Keratinocyte (primary cell): Measurements from ENCODE around the gene MYMX. TPM values are rescaled to one million over a fixed set of nuclear protein-coding genes. Genes with fewer than 3 reads are reported as not detected.
"Not testable (repeated sequence)": the region's sequence is repeated elsewhere in the genome, so short reads cannot be mapped to it uniquely, and the experiment has no call there.

ENCODE experiments used
- DNase-seq: peaks from one replicate; pipeline ENCODE4 v3.0.0-alpha.2; 2011; ENCODE audit warnings: low read depth, missing footprints, low spot score
- FAIRE-seq: peaks from 2 replicates; lab custom pipeline; 2011; peaks lifted over from hg19 to GRCh38; lab: Jason Lieb, UNC
- H2AFZ ChIP-seq: 2 replicates; pipeline ENCODE4 v1.6.0; 2012; ENCODE audit warnings: low read length, control low read depth, inconsistent platforms; ENCODE audit not compliant: control insufficient read depth
- H3K27ac ChIP-seq: 2 replicates; pipeline ENCODE4 v1.5.1; 2011; ENCODE audit warnings: low read length; ENCODE audit not compliant: control insufficient read depth, insufficient read depth
- H3K27me3 ChIP-seq: 3 replicates; pipeline ENCODE4 v1.6.0; 2011; ENCODE audit warnings: low read length; ENCODE audit not compliant: control insufficient read depth, insufficient read depth; ENCODE audit errors: extremely low read depth
- H3K36me3 ChIP-seq, 2 experiments: 2 replicates in 1 of 2; 3 replicates in 1 of 2; pipeline ENCODE4 v1.5.1; 2011; ENCODE audit warnings: low read length in 2 of 2, mild to moderate bottlenecking in 1 of 2; ENCODE audit not compliant: control insufficient read depth in 2 of 2, insufficient read depth in 2 of 2; ENCODE audit errors: extremely low read depth in 1 of 2
- H3K4me1 ChIP-seq: 3 replicates; pipeline ENCODE4 v1.5.1; 2011; ENCODE audit warnings: low read length; ENCODE audit not compliant: control insufficient read depth, insufficient read depth; ENCODE audit errors: extremely low read depth
- H3K4me2 ChIP-seq: 3 replicates; pipeline ENCODE4 v1.6.0; 2011; ENCODE audit warnings: low read depth, low read length; ENCODE audit not compliant: control insufficient read depth, insufficient read depth; ENCODE audit errors: extremely low read depth
- H3K4me3 ChIP-seq, 3 experiments: fragments of 200-600 bp in 1 of 3; sonication (generic) in 1 of 3; 2 replicates in 2 of 3; 3 replicates in 1 of 3; pipeline ENCODE4 v1.5.1; 2011 to 2016; ENCODE audit warnings: low read length in 3 of 3, mild to moderate bottlenecking in 3 of 3, control low read depth in 2 of 3, inconsistent platforms in 1 of 3, low read depth in 1 of 3, mixed read lengths in 1 of 3, mixed run types in 1 of 3, moderate library complexity in 1 of 3; ENCODE audit not compliant: control insufficient read depth in 2 of 3, insufficient read depth in 2 of 3; ENCODE audit errors: extremely low read depth in 1 of 3
- H3K79me2 ChIP-seq: 2 replicates; pipeline ENCODE4 v1.6.0; 2012; ENCODE audit warnings: low read length; ENCODE audit not compliant: control insufficient read depth, insufficient read depth
- H3K9ac ChIP-seq: 3 replicates; pipeline ENCODE4 v1.6.0; 2011; ENCODE audit warnings: low read length; ENCODE audit not compliant: control insufficient read depth, insufficient read depth; ENCODE audit errors: extremely low read depth
- H3K9me1 ChIP-seq: 3 replicates; pipeline ENCODE4 v1.6.0; 2011; ENCODE audit warnings: low read length; ENCODE audit not compliant: control insufficient read depth, insufficient read depth; ENCODE audit errors: extremely low read depth
- H3K9me3 ChIP-seq: 2 replicates; pipeline ENCODE4 v1.5.1; 2012; ENCODE audit warnings: low read depth, low read length; ENCODE audit not compliant: control insufficient read depth
- H4K20me1 ChIP-seq: 3 replicates; pipeline ENCODE4 v1.6.0; 2011; ENCODE audit warnings: low read length; ENCODE audit not compliant: control insufficient read depth, insufficient read depth; ENCODE audit errors: extremely low read depth
- CTCF ChIP-seq, 3 experiments: IDR thresholded peaks in 1 of 3; conservative IDR thresholded peaks in 1 of 3; optimal IDR thresholded peaks in 1 of 3; 2 replicates in 2 of 3; 3 replicates in 1 of 3; pipeline versions ENCODE3 to v1.5.1; 2011; ENCODE audit warnings: low read length in 3 of 3, mild to moderate bottlenecking in 3 of 3, moderate library complexity in 2 of 3, control low read depth in 1 of 3, inconsistent platforms in 1 of 3; ENCODE audit not compliant: insufficient read depth in 2 of 3; ENCODE audit errors: extremely low read depth in 1 of 3
- EZH2 ChIP-seq: IDR thresholded peaks from one replicate; pipeline ENCODE4 v1.6.1; 2012; ENCODE audit warnings: inconsistent platforms, mild to moderate bottlenecking, low read length, moderate library complexity
- dilution Hi-C: fragments of 300-500 bp; cut with MboI; formaldehyde crosslinking; loops from one replicate; pipeline ENCODE4 v1.7.0; 2020; ENCODE audit warnings: low sequenced_read_pairs; ENCODE audit not compliant: extremely low pct_ligation_motif_present
- polyA plus RNA-seq, 5 experiments: library from polyadenylated mRNA; depleted of rRNA in 3 of 5; stranded (reverse) in 3 of 5; stranded (forward) in 1 of 5; unstranded in 1 of 5; fragments of >200 nt; gene quantifications; 1 replicate in 1 of 5; 2 replicates in 3 of 5; 3 replicates in 1 of 5; pipeline versions ENCODE4 v1.2.1 to v1.2.3, GENCODE V29; 2011 to 2012; ENCODE audit warnings: missing spikeins in 2 of 5, low read depth in 1 of 5, low replicate concordance in 1 of 5

Gene MYMX
- polyA plus RNA-seq, 1 donor (not counting 4 experiments of a cell fraction or from before 2014, with no cell fraction given): 0.09 TPM

- no peaks in the 10 kb centered on the region for H3K27me3 ChIP-seq
- dilution Hi-C loops: no loop called here
- H4K20me1 ChIP-seq: no peaks in the 10 kb centered on the region
- H3K4me3 ChIP-seq: no peak overlapping the region
- no peaks in the 10 kb centered on the region for H3K9me1 ChIP-seq
- no peak overlapping the region for H3K4me2 ChIP-seq
- peaks cover 12% of the 10 kb centered on the region for H3K4me1 ChIP-seq
- TF ChIP-seq CTCF (optimal IDR thresholded peaks at IDR 0.05 in 1 of 3, IDR thresholded peaks at IDR 0.05 in 1 of 3, conservative IDR thresholded peaks at IDR 0.05 in 1 of 3; ENCODE audit: extremely low read depth in 1 of 3, insufficient read depth in 2 of 3, low read length in 3 of 3) (no peak), EZH2 (no peak)
- no peak overlapping the region for H2AFZ ChIP-seq
- FAIRE-seq (no peak), DNase-seq (no peak)
- no peaks in the 10 kb centered on the region for H3K79me2 ChIP-seq
- no peak overlapping the region for H3K9ac ChIP-seq
- H3K27ac ChIP-seq: no peak overlapping the region
- no peaks in the 10 kb centered on the region for H3K36me3 ChIP-seq
- peaks cover 3% of the 10 kb centered on the region for H3K9me3 ChIP-seq
Measured at GRCh38 chr6:44180406-44180805, 36.3 kb upstream of the MYMX start.

- no peak overlapping the region for H3K27ac ChIP-seq
- H4K20me1 ChIP-seq: no peaks in the 10 kb centered on the region
- no peak overlapping the region for H3K9ac ChIP-seq
- H3K4me3 ChIP-seq: no peak overlapping the region
- dilution Hi-C loops: no loop called here
- H3K9me1 ChIP-seq: no peaks in the 10 kb centered on the region
- no peaks in the 10 kb centered on the region for H3K27me3 ChIP-seq
- no peaks in the 10 kb centered on the region for H3K79me2 ChIP-seq
- no peak for FAIRE-seq
- peaks cover 3% of the 10 kb centered on the region for H3K9me3 ChIP-seq
- no peak for TF ChIP-seq CTCF (optimal IDR thresholded peaks at IDR 0.05 in 1 of 3, IDR thresholded peaks at IDR 0.05 in 1 of 3, conservative IDR thresholded peaks at IDR 0.05 in 1 of 3; ENCODE audit: extremely low read depth in 1 of 3, insufficient read depth in 2 of 3, low read length in 3 of 3)
- TF ChIP-seq EZH2: no peak
- H3K4me2 ChIP-seq: no peak overlapping the region
- no peak overlapping the region for H2AFZ ChIP-seq
- peaks cover 12% of the 10 kb centered on the region for H3K4me1 ChIP-seq
- H3K36me3 ChIP-seq: no peaks in the 10 kb centered on the region
- no peak for DNase-seq
Measured at GRCh38 chr6:44180886-44181285, 35.8 kb upstream of the MYMX start.

GRCh38 chr6:44181784-44182183 lies 34.9 kb upstream of the MYMX start:
- FAIRE-seq: peak; percentile 48
- H3K9ac ChIP-seq, dilution Hi-C loops: not testable (repeated sequence)

More at GRCh38 chr6:44181784-44182183, 34.9 kb upstream of the MYMX start:
- H2AFZ ChIP-seq, H4K20me1 ChIP-seq, H3K9me1 ChIP-seq, H3K27me3 ChIP-seq, H3K27ac ChIP-seq, H3K9me3 ChIP-seq, DNase-seq, H3K36me3 ChIP-seq, H3K79me2 ChIP-seq, H3K4me2 ChIP-seq, H3K4me3 ChIP-seq: not testable (repeated sequence)
- peaks cover 12% of the 10 kb centered on the region for H3K4me1 ChIP-seq
